ENCODE data around the gene ZBTB11.
"Not testable (repeated sequence)": the region's sequence is repeated elsewhere in the genome, so short reads cannot be mapped to it uniquely, and the experiment has no call there.

Gene ZBTB11

GRCh38 chr3:101685050-101685400 is 8.1 kb upstream of the ZBTB11 start:
- Histone ChIP-seq H3K9me3 (ENCODE audit: control insufficient read depth, insufficient read depth, low read length) (no peaks in the 10 kb centered on the region), H3K36me3 (ENCODE audit: control insufficient read depth, insufficient read depth, low read length) (peaks cover 48% of the 10 kb centered on the region), H3K9ac (ENCODE audit: low read depth, low read length) (peak overlapping the region; percentile 99), H3K27me3 (ENCODE audit: control insufficient read depth, insufficient read depth, low read length) (no peaks in the 10 kb centered on the region), H3K4me3 (ENCODE audit: low read depth, low read length) (peak overlapping the region; percentile 96), H3K4me1 (ENCODE audit: control insufficient read depth, insufficient read depth, low read length) (peaks cover 9% of the 10 kb centered on the region)

- H3K4me1 ChIP-seq (ENCODE audit: control insufficient read depth, insufficient read depth, low read length), result peaks cover 4% of the 10 kb centered on the region
Measured at GRCh38 chr3:101680466-101680865, 3.5 kb upstream of the ZBTB11 start.

GRCh38 chr3:101678837-101679236 is 1.9 kb upstream of the ZBTB11 start:
- not testable (repeated sequence) for H3K4me1 ChIP-seq (ENCODE audit: control insufficient read depth, insufficient read depth, low read length); H3K9ac ChIP-seq (ENCODE audit: low read depth, low read length); H3K9me3 ChIP-seq (ENCODE audit: control insufficient read depth, insufficient read depth, low read length); H3K27me3 ChIP-seq (ENCODE audit: control insufficient read depth, insufficient read depth, low read length); H3K4me3 ChIP-seq (ENCODE audit: low read depth, low read length)
- H3K36me3 ChIP-seq (ENCODE audit: control insufficient read depth, insufficient read depth, low read length), result peaks cover 39% of the 10 kb centered on the region

More at GRCh38 chr3:101680466-101680865, 3.5 kb upstream of the ZBTB11 start:
- Histone ChIP-seq H3K4me3 (ENCODE audit: low read depth, low read length) (no peak overlapping the region), H3K36me3 (ENCODE audit: control insufficient read depth, insufficient read depth, low read length) (peaks cover 50% of the 10 kb centered on the region), H3K27me3 (ENCODE audit: control insufficient read depth, insufficient read depth, low read length) (no peaks in the 10 kb centered on the region), H3K9me3 (ENCODE audit: control insufficient read depth, insufficient read depth, low read length) (no peaks in the 10 kb centered on the region), H3K9ac (ENCODE audit: low read depth, low read length) (no peak overlapping the region)

GRCh38 chr3:101677436-101678286 is 729 bp upstream of the ZBTB11 start:
- Histone ChIP-seq H3K36me3 (ENCODE audit: control insufficient read depth, insufficient read depth, low read length) (peaks cover 31% of the 10 kb centered on the region), H3K4me3 (ENCODE audit: low read depth, low read length) (peak overlapping the region; percentile 55), H3K9ac (ENCODE audit: low read depth, low read length) (peak overlapping the region; percentile 47), H3K27me3 (ENCODE audit: control insufficient read depth, insufficient read depth, low read length) (no peaks in the 10 kb centered on the region), H3K9me3 (ENCODE audit: control insufficient read depth, insufficient read depth, low read length) (no peaks in the 10 kb centered on the region), H3K4me1 (ENCODE audit: control insufficient read depth, insufficient read depth, low read length) (no peaks in the 10 kb centered on the region)

GRCh38 chr3:101676216-101676764 is 642 bp downstream of the ZBTB11 start:
- no peaks in the 10 kb centered on the region for H3K9me3 ChIP-seq (ENCODE audit: control insufficient read depth, insufficient read depth, low read length)
- H3K36me3 ChIP-seq (ENCODE audit: control insufficient read depth, insufficient read depth, low read length), result peaks cover 19% of the 10 kb centered on the region
- peak overlapping the region; percentile 96 for H3K4me3 ChIP-seq (ENCODE audit: low read depth, low read length)
- H3K9ac ChIP-seq (ENCODE audit: low read depth, low read length), result peak overlapping the region; percentile 87
- H3K27me3 ChIP-seq (ENCODE audit: control insufficient read depth, insufficient read depth, low read length), result no peaks in the 10 kb centered on the region
- H3K4me1 ChIP-seq (ENCODE audit: control insufficient read depth, insufficient read depth, low read length), result no peaks in the 10 kb centered on the region

- no peaks in the 10 kb centered on the region for H3K27me3 ChIP-seq (ENCODE audit: control insufficient read depth, insufficient read depth, low read length)
- no peak overlapping the region for H3K9ac ChIP-seq (ENCODE audit: low read depth, low read length)
- H3K4me1 ChIP-seq (ENCODE audit: control insufficient read depth, insufficient read depth, low read length), result no peaks in the 10 kb centered on the region
- peak overlapping the region; percentile 96 for H3K4me3 ChIP-seq (ENCODE audit: low read depth, low read length)
- peaks cover 14% of the 10 kb centered on the region for H3K36me3 ChIP-seq (ENCODE audit: control insufficient read depth, insufficient read depth, low read length)
- H3K9me3 ChIP-seq (ENCODE audit: control insufficient read depth, insufficient read depth, low read length), result no peaks in the 10 kb centered on the region
Measured at GRCh38 chr3:101675709-101676215, 1.2 kb downstream of the ZBTB11 start.

- Histone ChIP-seq H3K9me3 (ENCODE audit: control insufficient read depth, insufficient read depth, low read length) (no peaks in the 10 kb centered on the region), H3K9ac (ENCODE audit: low read depth, low read length) (no peak overlapping the region), H3K4me1 (ENCODE audit: control insufficient read depth, insufficient read depth, low read length) (no peaks in the 10 kb centered on the region), H3K27me3 (ENCODE audit: control insufficient read depth, insufficient read depth, low read length) (no peaks in the 10 kb centered on the region), H3K36me3 (ENCODE audit: control insufficient read depth, insufficient read depth, low read length) (peaks cover 5% of the 10 kb centered on the region), H3K4me3 (ENCODE audit: low read depth, low read length) (no peak overlapping the region)
Measured at GRCh38 chr3:101674518-101674917, 2.4 kb downstream of the ZBTB11 start.

GRCh38 chr3:101673953-101674352 is 3.0 kb downstream of the ZBTB11 start:
- H3K9me3 ChIP-seq (ENCODE audit: control insufficient read depth, insufficient read depth, low read length), result no peaks in the 10 kb centered on the region
- H3K27me3 ChIP-seq (ENCODE audit: control insufficient read depth, insufficient read depth, low read length), result no peaks in the 10 kb centered on the region
- peaks cover 5% of the 10 kb centered on the region for H3K36me3 ChIP-seq (ENCODE audit: control insufficient read depth, insufficient read depth, low read length)
- H3K4me3 ChIP-seq (ENCODE audit: low read depth, low read length), result no peak overlapping the region
- no peaks in the 10 kb centered on the region for H3K4me1 ChIP-seq (ENCODE audit: control insufficient read depth, insufficient read depth, low read length)
- H3K9ac ChIP-seq (ENCODE audit: low read depth, low read length), result no peak overlapping the region

GRCh38 chr3:101671014-101671413 is 5.9 kb downstream of the ZBTB11 start:
- H3K9me3 ChIP-seq (ENCODE audit: control insufficient read depth, insufficient read depth, low read length), result no peaks in the 10 kb centered on the region
- peaks cover 5% of the 10 kb centered on the region for H3K36me3 ChIP-seq (ENCODE audit: control insufficient read depth, insufficient read depth, low read length)
- H3K4me3 ChIP-seq (ENCODE audit: low read depth, low read length), result no peak overlapping the region
- H3K27me3 ChIP-seq (ENCODE audit: control insufficient read depth, insufficient read depth, low read length), result no peaks in the 10 kb centered on the region
- no peak overlapping the region for H3K9ac ChIP-seq (ENCODE audit: low read depth, low read length)
- H3K4me1 ChIP-seq (ENCODE audit: control insufficient read depth, insufficient read depth, low read length), result no peaks in the 10 kb centered on the region

GRCh38 chr3:101667844-101668243 is 9.1 kb downstream of the ZBTB11 start:
- peaks cover 13% of the 10 kb centered on the region for H3K36me3 ChIP-seq (ENCODE audit: control insufficient read depth, insufficient read depth, low read length)

GRCh38 chr3:101667331-101667730 is 9.6 kb downstream of the ZBTB11 start:
- Histone ChIP-seq H3K9ac (ENCODE audit: low read depth, low read length) (no peak overlapping the region), H3K9me3 (ENCODE audit: control insufficient read depth, insufficient read depth, low read length) (no peaks in the 10 kb centered on the region), H3K4me1 (ENCODE audit: control insufficient read depth, insufficient read depth, low read length) (no peaks in the 10 kb centered on the region), H3K27me3 (ENCODE audit: control insufficient read depth, insufficient read depth, low read length) (no peaks in the 10 kb centered on the region), H3K4me3 (ENCODE audit: low read depth, low read length) (no peak overlapping the region), H3K36me3 (ENCODE audit: control insufficient read depth, insufficient read depth, low read length) (peaks cover 17% of the 10 kb centered on the region)

More at GRCh38 chr3:101667844-101668243, 9.1 kb downstream of the ZBTB11 start:
- no peaks in the 10 kb centered on the region for H3K27me3 ChIP-seq (ENCODE audit: control insufficient read depth, insufficient read depth, low read length)
- no peak overlapping the region for H3K9ac ChIP-seq (ENCODE audit: low read depth, low read length)
- H3K9me3 ChIP-seq (ENCODE audit: control insufficient read depth, insufficient read depth, low read length), result no peaks in the 10 kb centered on the region
- no peaks in the 10 kb centered on the region for H3K4me1 ChIP-seq (ENCODE audit: control insufficient read depth, insufficient read depth, low read length)
- no peak overlapping the region for H3K4me3 ChIP-seq (ENCODE audit: low read depth, low read length)

GRCh38 chr3:101665851-101666250 is 11.1 kb downstream of the ZBTB11 start:
- H3K9ac ChIP-seq (ENCODE audit: low read depth, low read length), result no peak overlapping the region
- H3K36me3 ChIP-seq (ENCODE audit: control insufficient read depth, insufficient read depth, low read length), result peaks cover 19% of the 10 kb centered on the region

More at GRCh38 chr3:101665851-101666250, 11.1 kb downstream of the ZBTB11 start:
- H3K9me3 ChIP-seq (ENCODE audit: control insufficient read depth, insufficient read depth, low read length), result no peaks in the 10 kb centered on the region
- no peaks in the 10 kb centered on the region for H3K27me3 ChIP-seq (ENCODE audit: control insufficient read depth, insufficient read depth, low read length)
- H3K4me1 ChIP-seq (ENCODE audit: control insufficient read depth, insufficient read depth, low read length), result no peaks in the 10 kb centered on the region
- no peak overlapping the region for H3K4me3 ChIP-seq (ENCODE audit: low read depth, low read length)

Data from iPS-15b (cell line).